Activated CD4-positive, alpha-beta T cell treated with anti-CD3 and anti-CD28 coated beads, Interleukin-2, amount 50 U/mL, for 48 hours (primary cell): ENCODE data around the gene LRRTM4.
"Not testable (repeated sequence)": the region's sequence is repeated elsewhere in the genome, so short reads cannot be mapped to it uniquely, and the experiment has no call there.

Source experiments
- DNase-seq, 2 experiments: peaks; one replicate each; pipeline ENCODE4 v3.0.0-alpha.2; 2020

Gene LRRTM4

DNA sequence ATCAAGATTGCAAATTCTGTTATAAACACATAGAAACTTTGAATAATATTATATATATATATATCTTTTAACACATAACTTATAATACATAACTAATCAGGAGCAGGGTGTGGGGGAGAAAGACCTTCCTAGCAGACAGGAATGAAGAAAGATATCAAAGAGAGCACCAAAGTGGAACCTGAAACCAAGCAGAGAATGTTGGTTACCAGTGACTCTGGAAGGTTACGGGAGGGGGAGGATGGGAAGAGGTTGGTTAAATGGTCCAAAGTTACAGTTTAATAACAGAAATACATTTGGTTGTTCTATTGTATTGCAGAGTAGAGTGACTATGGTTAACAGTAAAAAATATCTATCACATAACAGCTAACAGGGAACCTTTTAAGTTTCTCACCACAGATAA is 366.7 kb downstream of the LRRTM4 start:
- DNase-seq: no peak

GRCh38 chr2:77149565-77149964 is 372.6 kb downstream of the LRRTM4 start:
- no peak for DNase-seq

DNA sequence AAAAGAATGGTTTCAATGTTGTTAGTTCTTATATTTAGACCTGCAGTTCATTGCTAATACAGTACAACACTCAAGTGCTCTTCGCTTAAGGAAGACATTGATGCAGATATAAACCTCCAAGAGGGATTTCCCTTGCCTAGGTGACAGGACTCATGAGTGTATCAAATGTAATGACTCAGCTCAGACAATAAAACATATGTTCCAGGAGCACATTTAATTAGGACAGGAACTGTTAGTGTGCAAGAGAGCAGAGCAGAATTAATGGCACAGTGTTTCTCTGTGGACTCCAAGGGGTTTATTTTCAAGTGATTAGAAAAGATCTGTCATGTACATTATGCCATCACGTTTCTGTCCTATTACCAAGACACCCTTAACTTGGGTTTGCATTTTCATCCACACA is 375.0 kb downstream of the LRRTM4 start:
- DNase-seq: no peak

DNA sequence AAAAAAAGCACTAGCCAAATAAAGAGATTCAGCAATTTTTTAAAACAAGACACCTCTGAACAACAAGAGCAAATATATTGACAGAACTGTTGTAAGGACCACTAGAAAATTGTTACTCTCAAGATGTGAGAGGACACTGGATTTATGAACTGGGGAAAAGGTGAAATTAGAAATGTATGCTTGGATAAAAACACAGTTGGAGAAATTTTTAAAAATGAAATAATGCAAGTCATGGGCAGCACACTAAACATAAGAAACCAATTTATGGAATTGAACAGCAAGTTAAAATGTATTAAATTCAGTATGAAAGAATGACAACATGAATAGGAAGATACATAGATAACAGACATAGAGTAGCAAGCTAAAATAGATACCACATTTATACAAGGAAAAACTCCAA is 377.4 kb downstream of the LRRTM4 start:
- no peak for DNase-seq

DNA sequence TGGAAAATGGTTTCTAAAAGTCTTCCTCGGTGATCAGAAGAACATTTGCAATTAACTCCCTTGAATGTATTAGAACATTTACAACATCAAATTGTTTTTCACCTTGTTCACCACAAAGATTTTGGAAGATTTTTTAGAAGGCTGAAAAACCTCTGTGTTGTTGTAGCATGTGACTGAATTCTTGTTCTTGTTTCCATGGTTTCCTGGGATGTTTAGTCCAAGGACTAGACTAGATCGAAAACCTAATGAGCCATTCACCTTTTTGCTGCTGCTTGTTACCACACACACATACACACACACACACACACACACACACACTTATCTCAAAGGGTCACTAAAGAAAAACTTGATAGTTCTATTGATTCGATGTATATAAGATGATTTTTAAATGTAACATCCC is 380.0 kb downstream of the LRRTM4 start:
- DNase-seq: no peak

DNA sequence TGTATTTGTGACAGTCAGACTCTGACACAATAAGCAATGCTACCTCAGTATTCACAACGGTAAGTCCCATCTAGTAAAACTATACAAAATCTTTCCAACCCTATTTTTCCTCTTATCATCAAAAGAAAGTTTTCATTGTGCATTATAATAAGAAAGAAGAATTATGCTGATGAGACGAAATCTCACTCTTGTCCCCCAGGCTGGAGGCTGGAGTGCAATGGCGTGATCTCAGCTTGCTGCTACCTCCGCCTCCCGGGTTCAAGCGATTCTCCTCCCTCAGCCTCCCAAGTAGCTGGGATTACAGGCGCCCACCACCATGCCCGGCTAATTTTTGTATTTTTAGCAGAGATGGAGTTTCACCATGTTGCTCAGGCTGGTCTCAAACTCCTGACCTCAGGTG is 393.7 kb downstream of the LRRTM4 start:
- not testable (repeated sequence) for DNase-seq

- DNase-seq: no peak
These were observed 394.8 kb downstream of the LRRTM4 start for GRCh38 chr2:77127345-77127744.

DNA sequence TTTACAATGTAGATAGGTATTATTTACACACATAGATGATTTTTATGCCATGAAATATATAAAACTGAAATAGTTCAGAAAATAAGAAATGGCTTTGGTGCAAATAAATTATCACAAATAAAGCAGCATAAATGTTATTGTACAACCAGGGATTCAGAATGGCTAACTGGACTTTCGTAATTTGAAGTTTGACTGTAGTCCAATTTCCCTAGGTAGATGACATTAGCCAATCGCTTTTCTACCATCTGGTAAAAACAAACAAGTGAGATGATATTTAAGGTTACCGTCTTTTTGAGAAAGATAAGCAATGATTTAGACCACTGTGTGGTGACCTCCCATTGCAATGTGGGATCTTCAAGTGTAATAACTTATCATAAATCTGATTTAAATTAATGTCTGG is 400.7 kb downstream of the LRRTM4 start:
- DNase-seq: no peak

DNA sequence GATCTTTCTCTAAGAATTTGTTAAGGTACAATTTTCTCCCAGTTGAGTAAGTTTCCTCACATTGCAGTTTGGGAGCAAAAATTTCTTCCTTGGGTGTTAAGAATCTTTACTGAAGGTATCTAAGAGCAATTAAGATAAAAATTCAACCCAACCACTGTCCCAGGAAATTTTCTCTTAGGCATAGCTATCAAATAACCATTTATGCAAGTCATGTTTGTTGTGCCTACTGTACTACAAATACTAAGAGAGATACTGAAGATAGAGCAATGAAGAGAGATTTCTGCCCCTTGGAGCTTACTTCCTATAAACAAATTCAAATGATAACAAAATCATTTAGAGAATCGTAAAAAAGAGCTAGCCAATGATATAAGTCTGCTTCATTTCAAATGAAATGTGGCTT is 402.8 kb downstream of the LRRTM4 start:
- DNase-seq: no peak

DNA sequence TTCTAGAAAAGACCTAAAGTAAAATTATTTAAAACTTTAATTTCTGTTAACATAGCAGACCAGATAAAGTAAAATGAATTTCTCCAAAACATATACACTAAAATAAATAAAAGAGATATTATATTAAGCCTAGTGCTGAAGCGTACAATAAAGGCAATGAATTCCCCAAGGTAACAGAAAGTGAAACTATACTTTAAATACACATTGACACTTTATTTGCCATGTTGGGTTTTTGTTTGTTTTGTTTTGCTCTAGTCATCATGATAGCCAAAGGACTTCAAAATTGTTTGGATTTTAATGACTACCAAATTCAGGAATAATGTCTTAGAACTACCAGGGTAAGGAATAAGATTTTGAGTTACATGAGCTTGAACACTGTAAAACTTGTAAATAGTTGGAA is 413.3 kb downstream of the LRRTM4 start:
- DNase-seq: no peak

DNA sequence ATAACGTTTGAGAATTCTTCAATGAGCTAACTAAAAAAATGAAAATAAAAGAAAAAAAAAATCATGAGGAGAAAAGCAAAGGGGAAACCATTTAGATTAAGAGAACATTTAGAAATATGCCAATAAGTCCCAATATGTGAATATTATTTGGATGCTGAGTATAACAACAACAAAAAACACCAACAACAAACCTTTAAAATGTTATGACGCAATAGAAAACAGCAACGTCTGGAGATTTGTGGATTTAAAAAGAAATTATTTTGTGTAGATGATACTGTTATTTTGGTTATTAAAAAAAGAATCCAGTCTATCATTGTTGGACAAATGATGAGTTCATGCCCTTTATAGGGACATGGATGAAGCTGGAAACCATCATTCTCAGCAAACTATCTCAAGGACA is 417.2 kb downstream of the LRRTM4 start:
- no peak for DNase-seq

- DNase-seq: no peak
These were observed 417.6 kb downstream of the LRRTM4 start for GRCh38 chr2:77104554-77104953.

DNA sequence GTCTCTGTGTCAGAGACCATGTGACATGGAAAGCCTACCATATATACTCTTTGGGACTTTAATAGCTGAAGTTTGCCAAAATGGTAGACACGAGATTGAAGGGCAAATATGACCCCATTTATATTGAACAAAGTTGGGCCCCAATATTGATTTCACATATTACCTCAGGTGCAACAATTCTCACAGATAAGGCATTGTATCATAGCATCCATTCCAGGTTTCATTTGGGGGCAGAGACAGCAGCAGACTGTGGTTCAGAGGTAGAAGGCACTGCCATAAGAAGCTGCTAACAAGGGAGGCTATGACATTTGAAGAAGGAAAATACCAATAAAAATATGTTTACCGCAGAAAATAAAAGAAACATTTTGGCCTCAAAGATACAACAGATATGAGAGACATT is 419.2 kb downstream of the LRRTM4 start:
- DNase-seq: no peak

DNA sequence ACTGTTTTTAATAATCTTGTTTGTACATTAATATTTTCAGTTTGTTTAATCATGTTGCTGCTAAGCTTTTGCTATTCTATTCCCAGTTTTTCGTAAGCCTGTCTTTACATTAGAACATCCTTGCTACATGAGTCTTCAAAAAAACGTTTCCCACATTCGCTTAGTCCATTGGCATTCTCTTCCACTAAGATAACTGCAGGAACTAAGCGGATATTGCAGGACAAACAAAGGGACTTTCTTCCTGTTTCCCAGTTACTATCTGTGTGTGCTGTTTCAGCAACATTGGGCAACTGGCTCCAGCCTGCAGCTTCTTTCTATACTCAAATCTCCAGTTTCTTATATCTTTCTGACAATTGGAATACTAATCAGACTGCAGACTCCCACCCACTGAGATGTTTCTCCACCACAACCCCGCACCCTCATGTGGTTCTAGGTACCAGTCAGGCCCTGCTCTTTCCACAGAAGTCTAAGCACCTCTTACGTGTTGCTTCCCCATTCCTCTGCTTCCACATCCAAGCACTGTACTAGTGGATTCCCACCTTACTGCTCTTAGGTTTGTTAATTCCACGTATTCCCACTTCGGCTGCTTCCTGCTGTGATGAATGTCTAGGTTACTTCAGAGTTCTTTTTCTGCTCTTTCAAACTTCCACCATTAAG is 420.3 kb downstream of the LRRTM4 start:
- DNase-seq: no peak

DNA sequence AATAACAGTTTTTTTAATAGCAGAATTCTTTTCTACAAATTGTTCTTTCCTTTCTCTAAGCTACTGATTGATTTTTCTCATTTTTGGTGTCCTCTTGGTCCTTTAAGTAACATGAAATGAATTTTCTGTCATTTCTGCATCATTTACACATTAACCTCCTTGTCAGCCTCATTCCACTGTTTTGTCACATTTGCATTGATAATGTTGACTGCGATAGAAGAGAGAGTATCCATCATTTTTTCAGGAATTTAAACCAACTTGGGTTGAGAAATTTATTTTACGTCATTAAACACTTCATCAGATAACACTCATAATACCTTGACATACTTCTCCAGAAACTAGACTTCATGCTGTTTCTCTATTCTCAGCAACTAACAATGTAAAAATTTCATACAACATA is 422.2 kb downstream of the LRRTM4 start:
- no peak for DNase-seq

DNA sequence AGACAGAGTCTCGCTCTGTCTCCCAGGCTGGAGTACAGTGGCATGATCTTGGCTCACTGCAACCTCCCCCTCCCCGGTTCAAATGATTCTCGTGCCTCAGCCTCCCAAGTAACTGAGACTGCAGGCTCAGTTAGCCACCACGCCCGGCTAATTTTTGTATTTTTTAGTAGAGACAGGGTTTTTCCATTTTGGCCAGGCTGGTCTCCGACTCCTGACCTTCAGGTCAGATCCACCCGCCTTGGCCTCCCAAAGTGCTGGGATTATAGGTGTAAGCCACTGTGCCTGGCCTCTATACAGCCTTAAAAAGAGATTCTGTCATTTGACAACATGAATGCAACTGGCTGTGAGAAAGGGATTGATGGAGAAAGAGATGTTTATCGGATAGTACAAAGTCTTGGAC is 426.7 kb downstream of the LRRTM4 start:
- DNase-seq: not testable (repeated sequence)

GRCh38 chr2:77095096-77095495 is 427.1 kb downstream of the LRRTM4 start:
- DNase-seq: no peak

DNA sequence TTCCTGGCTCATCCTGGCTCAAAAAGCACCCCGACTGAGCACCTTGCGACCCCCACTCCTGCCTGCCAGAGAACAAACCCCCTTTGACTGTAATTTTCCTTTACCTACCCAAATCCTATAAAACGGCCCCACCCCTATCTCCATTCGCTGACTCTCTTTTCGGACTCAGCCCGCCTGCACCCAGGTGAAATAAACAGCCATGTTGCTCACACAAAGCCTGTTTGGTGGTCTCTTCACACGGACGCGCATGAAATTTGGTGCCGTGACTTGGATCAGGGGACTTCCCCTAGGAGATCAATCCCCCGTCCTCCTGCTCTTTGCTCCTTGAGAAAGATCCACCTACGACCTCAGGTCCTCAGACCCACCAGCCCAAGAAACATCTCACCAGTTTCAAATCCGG is 433.8 kb downstream of the LRRTM4 start:
- not testable (repeated sequence) for DNase-seq

DNA sequence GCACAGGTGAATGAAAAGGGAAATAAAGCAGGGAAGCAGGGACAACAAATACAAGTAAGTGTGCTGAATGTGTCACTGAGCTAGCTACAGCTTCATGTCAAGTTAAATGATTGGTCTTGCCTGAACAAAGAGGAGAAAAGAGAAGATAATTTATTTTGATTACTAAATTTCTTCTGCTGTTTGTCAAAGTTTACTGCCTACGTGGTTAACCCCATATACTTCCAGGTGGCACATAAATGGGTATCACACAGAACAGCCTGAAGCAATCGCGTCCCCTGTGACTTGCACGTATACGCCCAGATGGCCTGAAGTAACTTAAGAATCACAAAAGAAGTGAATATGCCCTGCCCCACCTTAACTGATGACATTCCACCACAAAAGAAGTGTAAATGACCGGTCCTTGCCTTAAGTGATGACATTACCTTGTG is 434.2 kb downstream of the LRRTM4 start:
- DNase-seq: no peak

DNA sequence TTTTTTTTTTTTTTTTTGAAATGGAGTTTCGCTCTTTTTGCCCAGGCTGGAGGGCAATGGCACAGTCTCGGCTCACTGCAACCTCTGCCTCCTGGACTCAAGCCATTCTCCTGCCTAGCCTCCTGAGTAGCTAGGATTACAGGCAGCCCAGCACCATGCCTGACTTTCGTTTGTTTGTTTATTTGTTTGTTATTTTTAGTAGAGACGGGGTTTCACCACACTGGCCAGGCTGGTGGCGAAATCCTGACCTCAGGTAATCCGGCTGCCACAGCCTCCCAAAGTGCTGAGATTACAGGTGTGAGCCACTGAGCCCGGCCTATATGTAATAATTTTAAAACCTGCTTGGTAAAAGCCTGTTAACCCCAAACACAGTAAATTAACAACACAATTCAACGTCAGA is 435.7 kb downstream of the LRRTM4 start:
- DNase-seq: no peak

GRCh38 chr2:77086051-77086450 is 436.1 kb downstream of the LRRTM4 start:
- DNase-seq: no peak

- DNase-seq: no peak
These were observed 436.6 kb downstream of the LRRTM4 start for GRCh38 chr2:77085561-77085960.

GRCh38 chr2:77081597-77081996 is 440.6 kb downstream of the LRRTM4 start:
- no peak for DNase-seq

GRCh38 chr2:77064324-77064723 is 457.9 kb downstream of the LRRTM4 start:
- no peak for DNase-seq

GRCh38 chr2:77054938-77055337 is 467.2 kb downstream of the LRRTM4 start:
- DNase-seq: no peak

- no peak for DNase-seq
These were observed 475.8 kb downstream of the LRRTM4 start for GRCh38 chr2:77046339-77046738.
